OCI-LY3 (cell line): ENCODE measurements around the gene TBX1.

Experiments used
- H2AFZ ChIP-seq: fragments of 200-600, 300-600 bp; shearing (Covaris generic); 2 replicates; pipeline ENCODE4 v1.6.0; 2014; ENCODE audit warnings: antibody characterized with exemption, low read depth, low read length
- H3K27ac ChIP-seq: fragments of 200-600, 300-600 bp; sonication (generic); 2 replicates; pipeline ENCODE4 v1.5.1; 2014; ENCODE audit warnings: mild to moderate bottlenecking, low read length, moderate library complexity, mixed read lengths
- H3K27me3 ChIP-seq: fragments of 200-600, 300-600 bp; sonication (generic); 2 replicates; pipeline ENCODE4 v1.6.1; 2014; ENCODE audit warnings: low read depth, low read length, mixed read lengths
- H3K36me3 ChIP-seq: fragments of 200-600, 300-600 bp; sonication (generic); replicated peaks from 2 replicates; pipeline ENCODE3; 2014; ENCODE audit warnings: low read depth, low read length, mixed read lengths
- H3K4me1 ChIP-seq: fragments of 300-600, 200-600 bp; sonication (generic); 2 replicates; pipeline ENCODE4 v1.6.1; 2014; ENCODE audit warnings: low read length, mixed read lengths
- H3K4me2 ChIP-seq: fragments of 200-600, 300-600 bp; sonication (generic); 2 replicates; pipeline ENCODE4 v1.6.1; 2014; ENCODE audit warnings: low read length, mixed read lengths
- H3K4me3 ChIP-seq: fragments of 300-600, 200-600 bp; sonication (generic); 2 replicates; pipeline ENCODE4 v1.5.1; 2014; ENCODE audit warnings: antibody characterized with exemption, mild to moderate bottlenecking, low read length, moderate library complexity
- H3K79me2 ChIP-seq: fragments of 300-600, 200-600 bp; shearing (Covaris generic); 2 replicates; pipeline ENCODE4 v1.6.1; 2014; ENCODE audit warnings: mild to moderate bottlenecking, low read length, mixed read lengths
- H3K9ac ChIP-seq: fragments of 300-600, 200-600 bp; shearing (Covaris generic); 2 replicates; pipeline ENCODE4 v1.6.0; 2014; ENCODE audit warnings: mild to moderate bottlenecking, low read length, moderate library complexity
- H3K9me3 ChIP-seq: fragments of 200-600, 300-600 bp; shearing (Covaris generic); 2 replicates; pipeline ENCODE4 v1.6.1; 2014; ENCODE audit warnings: low read length, mixed read lengths; ENCODE audit not compliant: insufficient read depth
- H4K20me1 ChIP-seq: fragments of 200-600, 300-600 bp; sonication (generic); 2 replicates; pipeline ENCODE4 v1.6.1; 2016; ENCODE audit warnings: low read length, mixed read lengths; ENCODE audit not compliant: insufficient read depth
- CTCF ChIP-seq: fragments of 200-600, 300-600 bp; sonication (generic); IDR thresholded peaks from 2 replicates; pipeline ENCODE4 v1.5.1; 2014; ENCODE audit warnings: antibody characterized with exemption, low read length, low read depth
- EZH2phosphoT487 ChIP-seq: fragments of 200-600 bp; shearing (Covaris generic); IDR thresholded peaks from 2 replicates; pipeline ENCODE4 v1.6.1; 2018; ENCODE audit warnings: antibody characterized with exemption, mixed run types, low read depth

The TBX1 gene

GRCh38 chr22:19802001-19802893 is 41.7 kb downstream of the TBX1 start:
- Histone ChIP-seq H3K9me3 (no peaks in the 10 kb centered on the region), H3K9ac (no peak overlapping the region), H3K4me3 (no peak overlapping the region), H3K36me3 (no peaks in the 10 kb centered on the region), H3K27me3 (no peaks in the 10 kb centered on the region), H4K20me1 (no peaks in the 10 kb centered on the region), H3K4me2 (no peak overlapping the region), H3K4me1 (no peaks in the 10 kb centered on the region), H2AFZ (no peak overlapping the region), H3K79me2 (no peaks in the 10 kb centered on the region), H3K27ac (no peak overlapping the region)
- TF ChIP-seq CTCF (no peak), EZH2phosphoT487 (no peak)

DNA sequence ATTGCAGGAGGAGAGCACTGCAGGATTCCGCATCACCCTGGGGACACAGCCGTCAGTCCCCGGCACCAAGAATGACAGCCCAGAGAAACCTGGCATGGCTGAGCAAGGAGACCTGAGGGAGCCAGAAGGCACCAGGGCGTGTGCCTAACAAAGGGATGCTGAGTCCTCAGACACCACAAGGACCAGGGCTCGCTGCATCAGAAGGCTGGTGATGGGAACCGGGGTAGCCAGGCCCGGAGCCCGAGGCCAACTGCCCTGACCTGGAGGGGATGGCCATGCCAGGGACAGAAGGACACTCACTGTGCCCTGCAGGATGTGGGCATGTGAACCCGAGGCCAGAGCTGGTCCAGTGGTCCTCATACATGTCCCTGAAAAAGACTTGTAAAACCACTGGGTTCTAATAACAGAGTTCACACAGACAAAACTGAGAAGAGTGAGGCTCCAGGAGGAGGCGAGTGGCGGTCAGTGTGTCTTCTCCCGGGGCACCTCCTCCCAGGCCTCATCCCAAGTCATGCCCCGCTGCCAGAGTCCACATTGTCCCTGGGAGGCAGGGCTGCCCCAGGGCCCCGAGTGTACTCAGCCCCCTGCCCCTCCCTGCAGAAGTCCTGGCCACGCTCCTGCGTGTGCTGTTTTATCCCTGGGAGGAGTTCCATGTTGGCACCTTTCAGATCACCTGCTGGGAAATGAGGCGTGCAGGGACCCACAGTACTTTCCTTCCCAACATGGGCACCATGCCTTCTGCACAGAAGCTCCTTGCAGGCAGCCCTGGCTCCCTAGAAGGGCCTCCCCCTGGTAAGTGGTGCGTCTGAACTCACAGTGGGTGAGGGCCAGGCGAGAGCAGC is 42.5 kb downstream of the TBX1 start:
- Histone ChIP-seq H3K4me3 (no peak overlapping the region), H3K4me2 (no peak overlapping the region), H3K9me3 (no peaks in the 10 kb centered on the region), H3K9ac (no peak overlapping the region), H3K27me3 (no peaks in the 10 kb centered on the region), H2AFZ (no peak overlapping the region), H3K27ac (no peak overlapping the region), H3K79me2 (no peaks in the 10 kb centered on the region), H4K20me1 (no peaks in the 10 kb centered on the region), H3K4me1 (no peaks in the 10 kb centered on the region), H3K36me3 (no peaks in the 10 kb centered on the region)
- TF ChIP-seq CTCF (no peak), EZH2phosphoT487 (no peak)

DNA sequence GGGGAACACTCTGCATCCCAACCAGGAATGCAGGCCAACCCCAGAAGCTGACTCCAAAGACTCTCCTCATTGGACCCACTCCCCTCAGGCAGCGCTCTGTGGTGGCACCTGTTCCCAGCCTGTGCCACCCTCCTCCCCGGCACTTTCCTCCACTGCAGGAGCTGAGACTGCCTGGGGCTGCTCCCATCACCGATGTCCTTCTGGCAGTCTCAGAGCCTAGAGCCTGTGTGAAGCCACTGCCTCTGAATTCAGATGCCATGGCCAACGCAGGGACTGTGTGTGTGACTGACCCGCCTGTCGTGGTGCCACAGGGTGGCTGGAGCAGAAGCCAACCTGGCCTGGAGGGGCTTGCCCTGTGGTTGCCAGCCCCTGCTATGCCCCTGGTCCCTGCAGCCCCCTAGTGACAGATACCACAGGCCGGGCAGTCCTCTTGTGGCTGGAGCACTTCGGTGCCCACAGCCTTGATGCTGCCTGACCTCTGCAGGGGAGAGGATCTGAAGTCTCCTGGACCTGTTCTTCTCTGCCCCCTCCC is 43.2 kb downstream of the TBX1 start:
- TF ChIP-seq CTCF (no peak), EZH2phosphoT487 (no peak)
- no peaks in the 10 kb centered on the region for H3K4me1 ChIP-seq
- no peaks in the 10 kb centered on the region for H3K79me2 ChIP-seq
- H3K4me2 ChIP-seq = no peak overlapping the region
- H3K27me3 ChIP-seq = no peaks in the 10 kb centered on the region
- H3K27ac ChIP-seq = no peak overlapping the region
- no peak overlapping the region for H2AFZ ChIP-seq
- H3K9me3 ChIP-seq = no peaks in the 10 kb centered on the region
- no peak overlapping the region for H3K4me3 ChIP-seq
- no peaks in the 10 kb centered on the region for H4K20me1 ChIP-seq
- H3K9ac ChIP-seq = no peak overlapping the region
- H3K36me3 ChIP-seq = no peaks in the 10 kb centered on the region

DNA sequence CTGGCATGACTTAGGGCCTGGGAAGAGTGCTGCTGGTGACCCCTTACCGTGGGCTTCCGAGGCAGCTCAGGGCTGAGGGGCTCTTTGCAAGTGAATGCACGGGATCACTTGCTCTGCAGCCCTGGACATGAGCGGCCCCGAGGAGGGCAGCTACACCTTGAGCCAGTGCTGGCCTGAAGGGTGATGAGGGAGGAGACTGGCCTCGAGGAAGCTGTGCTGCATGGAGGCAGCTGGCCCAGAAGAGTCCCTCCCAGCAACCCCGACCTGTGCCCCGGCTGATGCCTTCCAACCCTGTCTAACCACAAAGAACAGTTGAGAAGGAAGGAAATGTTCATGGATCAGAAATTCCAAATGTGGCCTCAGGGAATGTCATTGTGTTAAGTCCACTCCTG is 45.2 kb downstream of the TBX1 start:
- Histone ChIP-seq H3K4me3 (no peak overlapping the region), H3K27ac (no peak overlapping the region), H3K79me2 (no peaks in the 10 kb centered on the region), H3K9ac (no peak overlapping the region), H2AFZ (no peak overlapping the region), H3K4me2 (no peak overlapping the region), H4K20me1 (no peaks in the 10 kb centered on the region), H3K9me3 (no peaks in the 10 kb centered on the region), H3K27me3 (no peaks in the 10 kb centered on the region), H3K4me1 (no peaks in the 10 kb centered on the region), H3K36me3 (no peaks in the 10 kb centered on the region)
- no peak for TF ChIP-seq CTCF
- no peak for TF ChIP-seq EZH2phosphoT487
